ENCODE results near the gene CCNL1.

CCNL1 gene

GRCh38 chr3:157119369-157119951, 40.5 kb downstream of the CCNL1 start:
- Histone ChIP-seq H3K4me3 (ENCODE audit: low read depth, low read length, poor library complexity, severe bottlenecking) (no peak overlapping the region), H3K79me2 (ENCODE audit: insufficient read depth, low read length) (no peaks in the 10 kb centered on the region), H3K4me2 (ENCODE audit: low read length) (no peak overlapping the region), H3K4me1 (ENCODE audit: insufficient read depth, low read length, severe bottlenecking) (no peaks in the 10 kb centered on the region), H4K20me1 (ENCODE audit: insufficient read depth, low read length) (no peaks in the 10 kb centered on the region), H3K9me2 (ENCODE audit: low read depth, low read length) (no peaks in the 10 kb centered on the region), H3K27ac (ENCODE audit: low read depth, low read length, poor library complexity, severe bottlenecking) (no peak overlapping the region), H3K9me3 (ENCODE audit: low read length) (no peaks in the 10 kb centered on the region), H2AFZ (ENCODE audit: low read length) (no peak overlapping the region), H3K36me3 (ENCODE audit: insufficient read depth, low read length) (no peaks in the 10 kb centered on the region), H3F3A (ENCODE audit: insufficient read depth, low read length) (no peaks in the 10 kb centered on the region), H3K9ac (ENCODE audit: low read length) (no peak overlapping the region), H3K27me3 (ENCODE audit: insufficient read depth, low read length) (peaks cover 4% of the 10 kb centered on the region; the same call in 1 of the 2 replicates)
- no peak for TF ChIP-seq CTCF (IDR thresholded peaks at IDR 0.05; ENCODE audit: low read length)
- TF ChIP-seq EZH2 (IDR thresholded peaks at IDR 0.05; ENCODE audit: borderline replicate concordance, low read length) = no peak

GRCh38 chr3:157117875-157118654, 41.9 kb downstream of the CCNL1 start:
- no peaks in the 10 kb centered on the region for H4K20me1 ChIP-seq (ENCODE audit: insufficient read depth, low read length)

GRCh38 chr3:157117206-157117605, 42.7 kb downstream of the CCNL1 start:
- no peaks in the 10 kb centered on the region for H3K9me2 ChIP-seq (ENCODE audit: low read depth, low read length)
- H3K9ac ChIP-seq (ENCODE audit: low read length) = no peak overlapping the region
- peaks cover 4% of the 10 kb centered on the region; the same call in 1 of the 2 replicates for H3K27me3 ChIP-seq (ENCODE audit: insufficient read depth, low read length)
- H3F3A ChIP-seq (ENCODE audit: insufficient read depth, low read length) = no peaks in the 10 kb centered on the region
- no peaks in the 10 kb centered on the region for H3K9me3 ChIP-seq (ENCODE audit: low read length)
- no peak overlapping the region for H2AFZ ChIP-seq (ENCODE audit: low read length)
- no peaks in the 10 kb centered on the region for H3K79me2 ChIP-seq (ENCODE audit: insufficient read depth, low read length)
- H4K20me1 ChIP-seq (ENCODE audit: insufficient read depth, low read length) = no peaks in the 10 kb centered on the region
- no peak overlapping the region for H3K27ac ChIP-seq (ENCODE audit: low read depth, low read length, poor library complexity, severe bottlenecking)
- TF ChIP-seq EZH2 (IDR thresholded peaks at IDR 0.05; ENCODE audit: borderline replicate concordance, low read length) = no peak
- TF ChIP-seq CTCF (IDR thresholded peaks at IDR 0.05; ENCODE audit: low read length) = no peak
- no peak overlapping the region for H3K4me2 ChIP-seq (ENCODE audit: low read length)
- H3K4me3 ChIP-seq (ENCODE audit: low read depth, low read length, poor library complexity, severe bottlenecking) = no peak overlapping the region
- H3K36me3 ChIP-seq (ENCODE audit: insufficient read depth, low read length) = no peaks in the 10 kb centered on the region
- no peaks in the 10 kb centered on the region for H3K4me1 ChIP-seq (ENCODE audit: insufficient read depth, low read length, severe bottlenecking)

More at GRCh38 chr3:157117875-157118654, 41.9 kb downstream of the CCNL1 start:
- Histone ChIP-seq H3K27ac (ENCODE audit: low read depth, low read length, poor library complexity, severe bottlenecking) (no peak overlapping the region), H3K27me3 (ENCODE audit: insufficient read depth, low read length) (peaks cover 4% of the 10 kb centered on the region; the same call in 1 of the 2 replicates), H3K79me2 (ENCODE audit: insufficient read depth, low read length) (no peaks in the 10 kb centered on the region), H3K9ac (ENCODE audit: low read length) (no peak overlapping the region), H3K9me3 (ENCODE audit: low read length) (no peaks in the 10 kb centered on the region), H3K4me1 (ENCODE audit: insufficient read depth, low read length, severe bottlenecking) (no peaks in the 10 kb centered on the region), H3K9me2 (ENCODE audit: low read depth, low read length) (no peaks in the 10 kb centered on the region), H3K4me2 (ENCODE audit: low read length) (no peak overlapping the region), H3F3A (ENCODE audit: insufficient read depth, low read length) (no peaks in the 10 kb centered on the region), H2AFZ (ENCODE audit: low read length) (no peak overlapping the region), H3K4me3 (ENCODE audit: low read depth, low read length, poor library complexity, severe bottlenecking) (no peak overlapping the region), H3K36me3 (ENCODE audit: insufficient read depth, low read length) (no peaks in the 10 kb centered on the region)
- TF ChIP-seq CTCF (IDR thresholded peaks at IDR 0.05; ENCODE audit: low read length) = no peak
- TF ChIP-seq EZH2 (IDR thresholded peaks at IDR 0.05; ENCODE audit: borderline replicate concordance, low read length) = no peak
